Measurements from ENCODE around the gene SRA1.

DNA sequence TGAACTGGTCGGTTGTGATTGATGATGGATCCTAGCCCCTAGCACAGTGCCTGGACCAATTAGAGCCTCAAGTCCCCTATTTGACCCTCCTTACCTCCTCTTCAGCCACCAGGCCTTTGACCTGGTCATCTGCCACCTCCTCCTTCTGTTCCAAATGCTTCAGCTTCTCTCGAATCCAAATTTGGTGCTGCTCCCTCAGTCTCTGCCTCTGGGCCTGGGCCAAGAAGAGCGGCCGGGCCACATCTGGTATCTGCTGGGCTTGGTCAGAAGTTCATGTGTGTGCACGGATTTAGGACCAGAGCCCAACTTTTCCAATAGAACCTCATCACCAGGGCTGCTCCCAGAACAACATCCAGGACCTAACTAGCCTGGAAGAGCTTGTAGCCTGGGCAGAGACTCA is 13.8 kb upstream of the SRA1 start:
- TF ChIP-seq, protein P1, sequence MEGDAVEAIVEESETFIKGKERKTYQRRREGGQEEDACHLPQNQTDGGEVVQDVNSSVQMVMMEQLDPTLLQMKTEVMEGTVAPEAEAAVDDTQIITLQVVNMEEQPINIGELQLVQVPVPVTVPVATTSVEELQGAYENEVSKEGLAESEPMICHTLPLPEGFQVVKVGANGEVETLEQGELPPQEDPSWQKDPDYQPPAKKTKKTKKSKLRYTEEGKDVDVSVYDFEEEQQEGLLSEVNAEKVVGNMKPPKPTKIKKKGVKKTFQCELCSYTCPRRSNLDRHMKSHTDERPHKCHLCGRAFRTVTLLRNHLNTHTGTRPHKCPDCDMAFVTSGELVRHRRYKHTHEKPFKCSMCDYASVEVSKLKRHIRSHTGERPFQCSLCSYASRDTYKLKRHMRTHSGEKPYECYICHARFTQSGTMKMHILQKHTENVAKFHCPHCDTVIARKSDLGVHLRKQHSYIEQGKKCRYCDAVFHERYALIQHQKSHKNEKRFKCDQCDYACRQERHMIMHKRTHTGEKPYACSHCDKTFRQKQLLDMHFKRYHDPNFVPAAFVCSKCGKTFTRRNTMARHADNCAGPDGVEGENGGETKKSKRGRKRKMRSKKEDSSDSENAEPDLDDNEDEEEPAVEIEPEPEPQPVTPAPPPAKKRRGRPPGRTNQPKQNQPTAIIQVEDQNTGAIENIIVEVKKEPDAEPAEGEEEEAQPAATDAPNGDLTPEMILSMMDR (IDR thresholded peaks at IDR 0.05 in 4 of 5, conservative IDR thresholded peaks at IDR 0.05 in 1 of 5), result no peak
- TF ChIP-seq POLR2A (IDR thresholded peaks at IDR 0.05), result no peak
